Measurements from ENCODE around the gene EPS8.
A peak's percentile ranks its signal among the peaks of the same experiment; 100 is the strongest.

The EPS8 gene

GRCh38 chr12:15800278-15800677 lies 11.1 kb upstream of the EPS8 start:
- DNase-seq (ENCODE audit: low read depth) = no peak
- TF ChIP-seq CTCF (IDR thresholded peaks at IDR 0.05; ENCODE audit: control insufficient read depth, insufficient read depth, low read depth, low read length, missing control alignments) = no peak
- H3K4me3 ChIP-seq (ENCODE audit: control insufficient read depth, low read depth, low read length) = no peak overlapping the region

- H3K4me3 ChIP-seq (ENCODE audit: control insufficient read depth, low read depth, low read length) = no peak overlapping the region
- TF ChIP-seq CTCF (IDR thresholded peaks at IDR 0.05; ENCODE audit: control insufficient read depth, insufficient read depth, low read depth, low read length, missing control alignments) = no peak
- no peak for DNase-seq (ENCODE audit: low read depth)
These were observed 8.6 kb upstream of the EPS8 start for GRCh38 chr12:15797818-15798217.

- H3K4me3 ChIP-seq (ENCODE audit: control insufficient read depth, low read depth, low read length) = no peak overlapping the region
- no peak for TF ChIP-seq CTCF (IDR thresholded peaks at IDR 0.05; ENCODE audit: control insufficient read depth, insufficient read depth, low read depth, low read length, missing control alignments)
- DNase-seq (ENCODE audit: low read depth) = no peak
These were observed 7.4 kb upstream of the EPS8 start for GRCh38 chr12:15796493-15797141.

GRCh38 chr12:15794836-15795235 lies 5.6 kb upstream of the EPS8 start:
- DNase-seq (ENCODE audit: low read depth) = no peak
- no peak overlapping the region for H3K4me3 ChIP-seq (ENCODE audit: control insufficient read depth, low read depth, low read length)
- TF ChIP-seq CTCF (IDR thresholded peaks at IDR 0.05; ENCODE audit: control insufficient read depth, insufficient read depth, low read depth, low read length, missing control alignments) = no peak

GRCh38 chr12:15794196-15794595 lies 5.0 kb upstream of the EPS8 start:
- DNase-seq (ENCODE audit: low read depth) = no peak
- H3K4me3 ChIP-seq (ENCODE audit: control insufficient read depth, low read depth, low read length) = no peak overlapping the region
- no peak for TF ChIP-seq CTCF (IDR thresholded peaks at IDR 0.05; ENCODE audit: control insufficient read depth, insufficient read depth, low read depth, low read length, missing control alignments)

- DNase-seq (ENCODE audit: low read depth) = no peak
- no peak for TF ChIP-seq CTCF (IDR thresholded peaks at IDR 0.05; ENCODE audit: control insufficient read depth, insufficient read depth, low read depth, low read length, missing control alignments)
- peak overlapping the region; percentile 80 for H3K4me3 ChIP-seq (ENCODE audit: control insufficient read depth, low read depth, low read length)
These were observed 662 bp downstream of the EPS8 start for GRCh38 chr12:15788233-15789219.
